ENCODE results near the gene CYP1A2.

DNA sequence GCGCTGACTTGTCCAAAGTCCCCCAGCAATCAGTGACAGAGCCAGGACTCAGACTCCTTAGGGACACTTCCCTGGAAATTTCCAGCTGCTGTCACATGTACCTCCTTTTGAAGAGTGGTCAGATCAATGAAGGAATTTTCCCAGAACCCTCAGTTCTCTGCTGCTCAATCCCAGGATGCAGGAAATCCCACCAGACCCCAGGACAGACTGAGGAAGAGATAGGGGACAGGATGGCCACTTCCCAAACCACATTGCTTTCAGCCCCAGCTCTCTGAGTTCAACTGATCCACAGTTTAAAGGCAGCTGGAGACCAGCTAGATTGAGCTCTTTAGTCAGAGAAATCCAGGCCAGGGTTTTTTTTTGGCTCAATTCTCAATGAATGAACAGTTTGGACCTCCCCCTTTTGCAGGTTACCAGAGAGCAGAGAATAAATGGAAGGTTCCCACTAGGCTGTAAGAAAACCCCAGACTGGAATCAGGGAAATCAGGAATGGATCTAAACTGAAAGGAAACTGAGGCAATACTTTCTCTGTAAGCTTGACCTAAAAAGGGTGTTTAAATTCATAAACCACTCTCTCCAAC lies 24.8 kb upstream of the CYP1A2 start:
- TF ChIP-seq, protein P1, sequence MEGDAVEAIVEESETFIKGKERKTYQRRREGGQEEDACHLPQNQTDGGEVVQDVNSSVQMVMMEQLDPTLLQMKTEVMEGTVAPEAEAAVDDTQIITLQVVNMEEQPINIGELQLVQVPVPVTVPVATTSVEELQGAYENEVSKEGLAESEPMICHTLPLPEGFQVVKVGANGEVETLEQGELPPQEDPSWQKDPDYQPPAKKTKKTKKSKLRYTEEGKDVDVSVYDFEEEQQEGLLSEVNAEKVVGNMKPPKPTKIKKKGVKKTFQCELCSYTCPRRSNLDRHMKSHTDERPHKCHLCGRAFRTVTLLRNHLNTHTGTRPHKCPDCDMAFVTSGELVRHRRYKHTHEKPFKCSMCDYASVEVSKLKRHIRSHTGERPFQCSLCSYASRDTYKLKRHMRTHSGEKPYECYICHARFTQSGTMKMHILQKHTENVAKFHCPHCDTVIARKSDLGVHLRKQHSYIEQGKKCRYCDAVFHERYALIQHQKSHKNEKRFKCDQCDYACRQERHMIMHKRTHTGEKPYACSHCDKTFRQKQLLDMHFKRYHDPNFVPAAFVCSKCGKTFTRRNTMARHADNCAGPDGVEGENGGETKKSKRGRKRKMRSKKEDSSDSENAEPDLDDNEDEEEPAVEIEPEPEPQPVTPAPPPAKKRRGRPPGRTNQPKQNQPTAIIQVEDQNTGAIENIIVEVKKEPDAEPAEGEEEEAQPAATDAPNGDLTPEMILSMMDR (IDR thresholded peaks at IDR 0.05; ENCODE audit: insufficient read depth, low read length, poor library complexity, severe bottlenecking) = no peak
- no peak for TF ChIP-seq EZH2phosphoT487 (conservative IDR thresholded peaks at IDR 0.05; ENCODE audit: low read length)

Data from SU-DHL-6 (cell line).